Kidney epithelial cell (primary cell): Measurements from ENCODE around the gene TMTC4. TPM values are rescaled to one million over a fixed set of nuclear protein-coding genes. Genes with fewer than 3 reads are reported as not detected.

ENCODE experiments used
- DNase-seq: peaks from one replicate; pipeline ENCODE4 v3.0.0-alpha.2; 2010; ENCODE audit warnings: low read depth
- H3K27me3 ChIP-seq: 2 replicates; pipeline ENCODE4 v1.6.0; 2011; ENCODE audit warnings: low read length; ENCODE audit not compliant: control insufficient read depth, insufficient read depth
- H3K36me3 ChIP-seq: 2 replicates; pipeline ENCODE4 v1.5.1; 2011; ENCODE audit warnings: low read length; ENCODE audit not compliant: control insufficient read depth, insufficient read depth
- H3K4me3 ChIP-seq: 2 replicates; pipeline ENCODE4 v1.5.1; 2011; ENCODE audit warnings: low read depth, mild to moderate bottlenecking, control low read depth, low read length
- total RNA-seq: library from RNA; depleted of rRNA; stranded (reverse); fragments of >200 nt; gene quantifications from 2 replicates; pipeline ENCODE4 v1.2.3, GENCODE V29; 2015
- TF ChIP-seq, protein P1 (sequence below): IDR thresholded peaks from 2 replicates; pipeline ENCODE4 v1.5.1; 2011; ENCODE audit warnings: mild to moderate bottlenecking, moderate library complexity, low read length, control low read depth, inconsistent platforms; ENCODE audit not compliant: insufficient read depth, poor library complexity, severe bottlenecking

Gene TMTC4
- total RNA-seq, 1 donor from 2014 or later = 27.1 TPM

DNA sequence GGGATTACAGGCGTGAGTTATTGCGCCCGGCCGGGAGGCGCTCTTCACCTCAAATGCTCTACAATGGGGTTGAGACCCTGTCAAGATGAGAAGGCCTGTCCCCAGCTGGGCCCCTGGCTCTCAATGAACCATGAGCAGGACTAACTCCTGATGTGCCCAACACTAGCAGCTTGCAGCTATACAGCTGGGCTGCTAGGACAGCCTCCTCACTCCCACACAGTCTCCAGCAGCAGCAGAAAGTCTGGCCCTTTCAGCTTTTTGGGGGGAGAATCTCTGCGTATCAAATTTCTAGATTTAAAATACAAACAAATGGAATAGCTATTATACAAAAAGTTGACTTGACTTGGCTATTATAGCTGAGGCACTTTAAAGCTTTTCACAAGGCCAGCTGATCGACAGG is 30.2 kb downstream of the TMTC4 start:
- H3K27me3 ChIP-seq = no peaks in the 10 kb centered on the region
- TF ChIP-seq, protein P1, sequence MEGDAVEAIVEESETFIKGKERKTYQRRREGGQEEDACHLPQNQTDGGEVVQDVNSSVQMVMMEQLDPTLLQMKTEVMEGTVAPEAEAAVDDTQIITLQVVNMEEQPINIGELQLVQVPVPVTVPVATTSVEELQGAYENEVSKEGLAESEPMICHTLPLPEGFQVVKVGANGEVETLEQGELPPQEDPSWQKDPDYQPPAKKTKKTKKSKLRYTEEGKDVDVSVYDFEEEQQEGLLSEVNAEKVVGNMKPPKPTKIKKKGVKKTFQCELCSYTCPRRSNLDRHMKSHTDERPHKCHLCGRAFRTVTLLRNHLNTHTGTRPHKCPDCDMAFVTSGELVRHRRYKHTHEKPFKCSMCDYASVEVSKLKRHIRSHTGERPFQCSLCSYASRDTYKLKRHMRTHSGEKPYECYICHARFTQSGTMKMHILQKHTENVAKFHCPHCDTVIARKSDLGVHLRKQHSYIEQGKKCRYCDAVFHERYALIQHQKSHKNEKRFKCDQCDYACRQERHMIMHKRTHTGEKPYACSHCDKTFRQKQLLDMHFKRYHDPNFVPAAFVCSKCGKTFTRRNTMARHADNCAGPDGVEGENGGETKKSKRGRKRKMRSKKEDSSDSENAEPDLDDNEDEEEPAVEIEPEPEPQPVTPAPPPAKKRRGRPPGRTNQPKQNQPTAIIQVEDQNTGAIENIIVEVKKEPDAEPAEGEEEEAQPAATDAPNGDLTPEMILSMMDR = no peak
- DNase-seq = no peak
- H3K36me3 ChIP-seq = peaks cover 1% of the 10 kb centered on the region
- no peak overlapping the region for H3K4me3 ChIP-seq

DNA sequence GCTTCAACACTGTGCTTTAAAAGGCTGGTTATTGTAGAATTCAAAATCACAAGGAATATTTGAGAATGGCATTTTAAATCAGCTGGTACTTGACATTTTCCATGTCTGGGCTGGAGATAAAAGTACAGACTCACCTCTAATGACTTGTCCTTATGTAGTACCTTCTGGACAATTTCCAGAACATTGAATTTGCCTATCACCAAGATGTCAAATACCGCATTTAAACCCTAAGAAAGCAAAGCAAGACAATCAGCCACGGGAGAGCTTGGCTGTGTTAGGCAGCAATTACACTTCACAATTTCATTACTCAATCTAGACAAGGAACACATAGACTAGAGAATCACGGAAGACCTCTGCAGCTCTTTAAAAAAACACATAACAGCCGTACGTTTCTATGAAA is 36.8 kb downstream of the TMTC4 start:
- no peak overlapping the region for H3K4me3 ChIP-seq
- peaks cover 3% of the 10 kb centered on the region for H3K36me3 ChIP-seq
- TF ChIP-seq, protein P1 = no peak
- no peaks in the 10 kb centered on the region for H3K27me3 ChIP-seq
- DNase-seq = no peak

DNA sequence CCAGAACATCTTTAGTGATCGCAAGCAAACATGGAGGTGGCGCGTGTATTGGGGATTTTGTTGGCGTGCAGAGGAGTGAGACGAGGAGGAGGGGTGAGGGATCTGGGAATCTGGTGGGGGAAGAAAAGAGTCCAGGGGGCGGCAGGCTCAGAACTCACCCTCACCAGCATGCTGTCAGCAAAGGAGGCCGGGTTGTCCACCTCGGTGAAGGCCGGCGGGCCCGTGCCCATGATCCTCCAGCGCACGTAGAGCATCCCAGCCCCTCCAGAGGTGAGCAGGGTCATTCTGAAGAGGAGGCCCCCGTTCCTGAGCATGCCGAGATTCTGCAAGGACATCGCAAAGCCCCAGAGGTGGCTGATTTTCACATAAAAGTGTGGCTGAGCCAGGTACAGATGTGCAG is 37.2 kb downstream of the TMTC4 start:
- Histone ChIP-seq H3K27me3 (no peaks in the 10 kb centered on the region), H3K36me3 (peaks cover 2% of the 10 kb centered on the region), H3K4me3 (no peak overlapping the region)
- no peak for DNase-seq
- TF ChIP-seq, protein P1 = no peak

DNA sequence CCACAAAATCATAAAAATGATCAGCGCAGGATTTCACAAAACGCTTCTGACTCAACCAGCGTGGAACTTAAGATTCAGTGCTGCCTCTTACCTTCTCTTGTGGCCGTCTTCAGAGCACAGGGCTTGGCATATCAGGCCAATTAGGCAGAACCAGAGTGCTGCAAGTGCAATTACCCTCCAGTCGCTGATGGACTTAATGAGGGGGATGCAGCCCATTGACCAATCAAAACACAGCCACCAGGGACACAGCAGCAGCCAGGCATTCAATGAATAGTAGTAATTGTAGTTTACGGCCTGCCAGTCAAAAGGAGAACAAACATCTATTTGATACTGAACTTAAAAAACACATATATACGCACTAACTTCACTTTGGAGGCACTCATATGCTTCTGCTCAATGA is 38.2 kb downstream of the TMTC4 start:
- TF ChIP-seq, protein P1 = no peak
- H3K4me3 ChIP-seq = no peak overlapping the region
- DNase-seq = no peak
- peaks cover 2% of the 10 kb centered on the region for H3K36me3 ChIP-seq
- H3K27me3 ChIP-seq = no peaks in the 10 kb centered on the region

DNA sequence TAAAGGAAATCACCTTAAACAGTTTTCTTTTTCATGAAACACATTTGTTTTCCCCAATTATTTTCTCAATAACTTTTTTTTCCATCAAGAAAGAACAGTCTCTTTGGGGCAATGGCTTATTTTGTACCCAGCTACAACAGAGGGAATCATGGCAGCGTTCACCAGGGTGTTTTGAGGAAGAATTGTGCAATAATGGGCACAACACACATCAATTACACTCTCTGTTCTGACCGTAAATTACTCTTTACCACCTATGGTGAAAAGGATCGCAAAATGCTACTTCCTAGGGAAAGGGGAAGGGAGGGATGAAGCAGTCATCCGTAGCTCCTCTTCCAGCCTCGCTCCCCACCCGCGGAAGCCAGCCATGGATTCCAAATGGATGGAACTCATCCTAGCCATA is 38.6 kb downstream of the TMTC4 start:
- TF ChIP-seq, protein P1 = no peak
- no peak overlapping the region for H3K4me3 ChIP-seq
- peaks cover 2% of the 10 kb centered on the region for H3K36me3 ChIP-seq
- no peak for DNase-seq
- no peaks in the 10 kb centered on the region for H3K27me3 ChIP-seq

DNA sequence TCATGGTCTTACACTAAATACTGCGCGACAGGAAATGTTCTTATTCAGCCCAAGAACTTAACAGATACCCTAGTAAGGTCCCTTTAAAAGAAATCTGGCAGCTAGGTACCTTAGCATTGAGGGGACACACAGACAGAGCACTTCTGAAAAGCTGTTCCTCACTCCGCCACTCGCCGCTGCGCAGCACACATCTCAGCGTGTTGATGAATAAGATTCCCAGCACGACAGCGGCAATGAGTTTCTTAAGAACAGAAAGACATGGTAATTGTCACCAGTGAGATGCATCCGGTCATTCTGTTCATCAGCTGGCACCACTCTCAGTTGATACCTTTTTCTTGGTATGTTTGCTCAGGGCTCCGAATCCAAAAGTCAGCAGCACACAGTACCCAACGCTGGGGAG is 39.9 kb downstream of the TMTC4 start:
- TF ChIP-seq, protein P1 = no peak
- Histone ChIP-seq H3K4me3 (no peak overlapping the region), H3K27me3 (no peaks in the 10 kb centered on the region), H3K36me3 (peaks cover 2% of the 10 kb centered on the region)
- no peak for DNase-seq
